HCT116 (cell line): ENCODE results near the gene ART5. TPM values are rescaled to one million over a fixed set of nuclear protein-coding genes. Genes with fewer than 3 reads are reported as not detected.

ENCODE experiments used
- ATAC-seq: fragments of 200-7000 bp; cut with Tn5 transposase; 2 replicates; pipeline ENCODE4 v1.9.1; 2020; ENCODE audit warnings: mild to moderate bottlenecking, moderate library complexity
- BruUV-seq: library from RNA; stranded (reverse); fragments of 400-500 nt; replicated peaks from 2 replicates; lab custom pipeline; 2021; lab: Mats Ljungman, UMichigan
- CTCF ChIA-PET: fragments of 300-600 bp; sonication (Branson Sonifier 250); formaldehyde crosslinking; loops from one replicate; lab custom pipeline; 2021; ENCODE audit warnings: antibody characterized with exemption; lab: Charles Lee
- POLR2A ChIA-PET: fragments of 300-600, 350-600 bp; sonication (Branson Sonifier 250); formaldehyde crosslinking; loops from one replicate; lab custom pipeline; 2021; ENCODE audit warnings: antibody characterized with exemption; lab: Charles Lee
- RAD21 ChIA-PET, 2 experiments: fragments of 300-600 bp; sonication (Branson Sonifier 250); formaldehyde crosslinking; loops; one replicate each; lab custom pipeline; 2023; ENCODE audit warnings: low total read pairs in 2 of 2; ENCODE audit not compliant: uncharacterized antibody in 2 of 2, unreplicated experiment in 2 of 2, low non-redundant PET in 1 of 2; lab: Charles Lee
- DNase-seq: peaks from one replicate; pipeline ENCODE4 v3.0.0-alpha.2; 2010; ENCODE audit warnings: low read depth, low spot score
- H2AFZ ChIP-seq: fragments of 200-600 bp; shearing (Covaris generic), sonication (generic); 2 replicates; pipeline ENCODE4 v1.6.1; 2017; ENCODE audit warnings: low read depth, mixed run types, mixed read lengths, antibody characterized with exemption, low read length; ENCODE audit not compliant: poor library complexity, severe bottlenecking
- H3K27ac ChIP-seq: 2 replicates; pipeline ENCODE4 v1.5.1; 2012; ENCODE audit warnings: low read depth, low read length
- H3K27me3 ChIP-seq: fragments of 200-600 bp; sonication (generic); 2 replicates; pipeline ENCODE4 v1.6.1; 2016; ENCODE audit warnings: mixed run types, low read length, mixed read lengths; ENCODE audit not compliant: insufficient read depth
- H3K36me3 ChIP-seq, 2 experiments: fragments of 200-500 bp in 1 of 2; fragments of 200-600 bp in 1 of 2; sonication (Bioruptor generic) in 1 of 2; sonication (generic) in 1 of 2; 2 replicates each; pipeline versions ENCODE4 v1.5.1 to v1.6.1; 2014 to 2016; ENCODE audit warnings: low read length in 2 of 2, inconsistent platforms in 1 of 2, mixed read lengths in 1 of 2, mixed run types in 1 of 2; ENCODE audit not compliant: insufficient read depth in 2 of 2, control insufficient read depth in 1 of 2
- H3K4me1 ChIP-seq, 2 experiments: fragments of 200-600 bp in 1 of 2; sonication (generic) in 1 of 2; 2 replicates each; pipeline versions ENCODE4 v1.5.1 to v1.6.1; 2012 to 2017; ENCODE audit warnings: low read length in 2 of 2, inconsistent platforms in 1 of 2, mild to moderate bottlenecking in 1 of 2, mixed read lengths in 1 of 2, mixed run types in 1 of 2, moderate library complexity in 1 of 2; ENCODE audit not compliant: insufficient read depth in 2 of 2, control insufficient read depth in 1 of 2
- H3K4me2 ChIP-seq: fragments of 200-600 bp; sonication (generic); 2 replicates; pipeline ENCODE4 v1.6.1; 2017; ENCODE audit warnings: mixed run types, low read length, mixed read lengths
- H3K4me3 ChIP-seq, 2 experiments: fragments of 200-600 bp in 1 of 2; sonication (generic) in 1 of 2; replicated peaks in 1 of 2; 2 replicates each; pipeline ENCODE4 v1.5.1; 2011 to 2016; ENCODE audit warnings: low read length in 2 of 2, control low read depth in 1 of 2, low read depth in 1 of 2, mild to moderate bottlenecking in 1 of 2, mixed read lengths in 1 of 2, mixed run types in 1 of 2
- H3K79me2 ChIP-seq: fragments of 200-600 bp; sonication (generic); 2 replicates; pipeline ENCODE4 v1.6.1; 2017; ENCODE audit warnings: mild to moderate bottlenecking, mixed run types, low read length, moderate library complexity, mixed read lengths; ENCODE audit not compliant: insufficient read depth
- H3K9ac ChIP-seq: fragments of 200-600 bp; sonication (generic); 2 replicates; pipeline ENCODE4 v1.6.1; 2016; ENCODE audit warnings: low read length, mixed read lengths
- H3K9me2 ChIP-seq: fragments of 200-600 bp; sonication (generic), shearing (Covaris generic); 2 replicates; pipeline ENCODE4 v1.6.1; 2017; ENCODE audit warnings: mixed run types, mild to moderate bottlenecking, moderate library complexity; ENCODE audit not compliant: insufficient read depth
- H3K9me3 ChIP-seq, 2 experiments: fragments of 200-500 bp in 1 of 2; fragments of 200-600 bp in 1 of 2; sonication (Bioruptor generic) in 1 of 2; sonication (generic) in 1 of 2; 2 replicates each; pipeline ENCODE4 v1.6.1; 2014 to 2017; ENCODE audit warnings: low read length in 2 of 2, mixed read lengths in 2 of 2, inconsistent platforms in 1 of 2, low read depth in 1 of 2, mild to moderate bottlenecking in 1 of 2, mixed run types in 1 of 2, moderate library complexity in 1 of 2; ENCODE audit not compliant: control insufficient read depth in 1 of 2, insufficient read depth in 1 of 2
- H4K20me1 ChIP-seq: fragments of 200-600 bp; sonication (generic), shearing (Covaris generic); 2 replicates; pipeline ENCODE4 v1.6.1; 2017; ENCODE audit warnings: mixed run types, mild to moderate bottlenecking, moderate library complexity; ENCODE audit not compliant: insufficient read depth
- CTCF ChIP-seq, 3 experiments: fragments of 200-600 bp in 1 of 3; sonication (generic) in 1 of 3; IDR thresholded peaks in 2 of 3; conservative IDR thresholded peaks in 1 of 3; 2 replicates each; pipeline ENCODE4 v1.5.1; 2012 to 2017; ENCODE audit warnings: low read depth in 2 of 3, low read length in 2 of 3, antibody characterized with exemption in 1 of 3, borderline replicate concordance in 1 of 3, control low read depth in 1 of 3, mild to moderate bottlenecking in 1 of 3, mixed read lengths in 1 of 3, mixed run types in 1 of 3, moderate library complexity in 1 of 3; ENCODE audit not compliant: insufficient read depth in 1 of 3
- EGR1 ChIP-seq: IDR thresholded peaks from 2 replicates; pipeline ENCODE4 v1.6.1; 2012; ENCODE audit warnings: low read depth
- ELF1 ChIP-seq: IDR thresholded peaks from 2 replicates; pipeline ENCODE4 v1.6.1; 2012; ENCODE audit warnings: low read depth, borderline replicate concordance
- EZH2 ChIP-seq: fragments of 200-600 bp; sonication (generic); IDR thresholded peaks from 2 replicates; pipeline ENCODE4 v1.6.1; 2017; ENCODE audit warnings: antibody characterized with exemption, mixed run types
- JUND ChIP-seq: IDR thresholded peaks from 2 replicates; pipeline ENCODE4 v1.6.1; 2012
- REST ChIP-seq: IDR thresholded peaks from 2 replicates; pipeline ENCODE4 v1.6.1; 2012; ENCODE audit warnings: low read depth
- ZNF274 ChIP-seq: fragments of 200-500 bp; sonication (Bioruptor generic); IDR thresholded peaks from 2 replicates; pipeline ENCODE4 v1.6.1; 2014; ENCODE audit warnings: mild to moderate bottlenecking, low read depth, low read length, inconsistent platforms
- intact Hi-C: fragments of 100-400 bp; cut with micrococcal nuclease; formaldehyde crosslinking; loops from 2 replicates; pipeline ENCODE4 v1.10.0; 2022
- total RNA-seq: library from RNA; stranded (reverse); gene quantifications from one replicate; pipeline ENCODE4 v1.2.1, GENCODE V29; 2021; ENCODE audit not compliant: unreplicated experiment

Gene ART5
- total RNA-seq, 1 experiment from 2014 or later: 5.6 TPM

GRCh38 chr11:3666023-3666530 is 24.3 kb upstream of the ART5 start:
- no peak for DNase-seq
- RAD21 ChIA-PET: no interaction called here
- TF ChIP-seq ELF1 (no peak), EZH2 (no peak), ZNF274 (no peak), EGR1 (no peak), REST (no peak), CTCF (IDR thresholded peaks at IDR 0.05 in 2 of 3, conservative IDR thresholded peaks at IDR 0.05 in 1 of 3; ENCODE audit: borderline replicate concordance in 1 of 3, insufficient read depth in 1 of 3, low read depth in 2 of 3, low read length in 2 of 3) (no peak), JUND (no peak)
- Histone ChIP-seq H3K9ac (no peak overlapping the region), H3K4me1 (no peaks in the 10 kb centered on the region), H3K79me2 (no peaks in the 10 kb centered on the region), H3K9me2 (no peaks in the 10 kb centered on the region), H4K20me1 (no peaks in the 10 kb centered on the region), H2AFZ (no peak overlapping the region), H3K36me3 (no peaks in the 10 kb centered on the region; a peak in 1 of 4 replicates), H3K9me3 (no peaks in the 10 kb centered on the region), H3K4me2 (no peak overlapping the region), H3K27ac (no peak overlapping the region), H3K27me3 (no peaks in the 10 kb centered on the region), H3K4me3 (no peak overlapping the region)
- POLR2A ChIA-PET: no interaction called here
- CTCF ChIA-PET: no interaction called here
- no peak for ATAC-seq
- no TSS peak for BruUV-seq
- intact Hi-C loops: no loop called here
